Prostate gland (tissue), 2 donors: ENCODE data around the gene CHDH. TPM values are rescaled to one million over a fixed set of nuclear protein-coding genes. Genes with fewer than 3 reads are reported as not detected.

Source experiments
- DNase-seq: peaks from one replicate; pipeline ENCODE4 v3.0.0-alpha.2; 2019; ENCODE audit warnings: low spot score
- H3K27ac ChIP-seq, 2 donors: fragments of 200-600 bp; sonication (generic); 2 replicates each; pipeline ENCODE4 v1.5.1; 2017 to 2019
- H3K27me3 ChIP-seq: fragments of 200-600 bp; sonication (generic); replicated peaks from 2 replicates; pipeline ENCODE4 v1.5.1; 2019; ENCODE audit not compliant: insufficient read depth
- H3K36me3 ChIP-seq, 2 donors: fragments of 200-600 bp; sonication (generic); 1 replicate in 1 of 2; 2 replicates in 1 of 2; pipeline versions ENCODE4 v1.5.1 to v1.8.1; 2017 to 2019
- H3K4me1 ChIP-seq: fragments of 200-600 bp; sonication (generic); replicated peaks from 2 replicates; pipeline ENCODE4 v1.5.1; 2019
- H3K4me3 ChIP-seq, 2 donors: fragments of 200-600 bp; sonication (generic); 2 replicates each; pipeline ENCODE4 v1.5.1; 2017 to 2019
- H3K9me3 ChIP-seq: fragments of 200-600 bp; sonication (generic); 2 replicates; pipeline ENCODE4 v1.5.1; 2017
- POLR2A ChIP-seq: fragments of 450-650 bp; IDR thresholded peaks from one replicate; pipeline ENCODE4 v1.6.1; 2016; ENCODE audit warnings: antibody characterized with exemption, mild to moderate bottlenecking
- POLR2AphosphoS5 ChIP-seq: sonication (generic); formaldehyde crosslinking; IDR thresholded peaks from one replicate; pipeline ENCODE4 v1.6.1; 2017; ENCODE audit warnings: antibody characterized with exemption
- WGBS: methylation state at CpG from one replicate; pipeline ENCODE4 v1.1.5; 2018; 5-methylcytosine and 5-hydroxymethylcytosine counted together
- intact Hi-C: fragments of 100-400 bp; cut with DNase I; formaldehyde crosslinking; loops from one replicate; pipeline ENCODE4 v1.14.2; 2022
- total RNA-seq, 2 donors: library from RNA; depleted of rRNA; stranded (reverse); fragments of >200 nt; gene quantifications; one replicate each; pipeline ENCODE4 v1.1.0, GENCODE V29; 2016
- TF ChIP-seq, protein P1 (sequence below), 4 experiments: fragments of 200-600 bp in 2 of 4; fragments of 450-650 bp in 2 of 4; sonication (generic) in 2 of 4; IDR thresholded peaks; 1 replicate in 3 of 4; 2 replicates in 1 of 4; pipeline ENCODE4 v1.5.1; 2016 to 2019; ENCODE audit warnings: antibody characterized with exemption in 4 of 4, mild to moderate bottlenecking in 2 of 4, moderate library complexity in 2 of 4

CHDH gene, protein sequence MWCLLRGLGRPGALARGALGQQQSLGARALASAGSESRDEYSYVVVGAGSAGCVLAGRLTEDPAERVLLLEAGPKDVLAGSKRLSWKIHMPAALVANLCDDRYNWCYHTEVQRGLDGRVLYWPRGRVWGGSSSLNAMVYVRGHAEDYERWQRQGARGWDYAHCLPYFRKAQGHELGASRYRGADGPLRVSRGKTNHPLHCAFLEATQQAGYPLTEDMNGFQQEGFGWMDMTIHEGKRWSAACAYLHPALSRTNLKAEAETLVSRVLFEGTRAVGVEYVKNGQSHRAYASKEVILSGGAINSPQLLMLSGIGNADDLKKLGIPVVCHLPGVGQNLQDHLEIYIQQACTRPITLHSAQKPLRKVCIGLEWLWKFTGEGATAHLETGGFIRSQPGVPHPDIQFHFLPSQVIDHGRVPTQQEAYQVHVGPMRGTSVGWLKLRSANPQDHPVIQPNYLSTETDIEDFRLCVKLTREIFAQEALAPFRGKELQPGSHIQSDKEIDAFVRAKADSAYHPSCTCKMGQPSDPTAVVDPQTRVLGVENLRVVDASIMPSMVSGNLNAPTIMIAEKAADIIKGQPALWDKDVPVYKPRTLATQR
- 10 to 100 TPM; 40.2 to 43.9 TPM for total RNA-seq

DNA sequence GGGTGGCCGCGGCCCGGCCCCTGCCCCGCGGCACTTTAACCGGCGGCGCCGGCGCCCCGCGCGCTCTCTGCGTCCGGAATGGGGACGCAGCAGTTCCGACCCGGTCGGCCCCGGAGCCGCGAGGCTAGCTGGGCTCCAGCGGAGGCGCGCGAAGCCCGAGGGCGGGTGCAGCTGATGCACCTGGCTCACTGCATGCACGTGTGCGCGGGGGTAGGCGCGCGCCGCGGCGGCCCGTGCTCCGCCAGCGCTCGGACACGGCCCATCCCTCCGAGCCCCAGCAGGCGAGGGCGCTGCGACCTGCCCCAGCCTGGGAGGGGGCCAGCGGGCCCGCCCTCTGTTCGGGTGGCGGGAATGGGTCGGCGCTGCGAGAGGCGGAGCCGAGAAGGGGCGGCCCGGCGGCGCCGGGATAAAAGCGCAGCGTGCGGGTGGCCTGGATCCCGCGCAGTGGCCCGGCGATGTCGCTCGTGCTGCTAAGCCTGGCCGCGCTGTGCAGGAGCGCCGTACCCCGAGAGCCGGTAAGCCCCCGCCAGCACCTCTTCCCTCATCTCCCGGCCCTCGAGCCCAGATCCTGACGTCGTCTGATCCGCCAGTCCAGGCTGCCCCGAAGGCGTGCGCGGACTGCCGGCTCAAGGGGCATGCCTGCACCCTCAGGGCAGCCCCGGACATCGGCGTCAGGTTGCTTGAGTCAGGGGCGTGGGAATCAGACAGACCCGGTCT is at the start of gene CHDH, which contains the start of gene IL17RB:
CHDH (minus strand) TSS at position 286 of the 717 bp plus-strand sequence. CDS start 22,411 bp downstream, outside the sequence.
IL17RB (plus strand) TSS at position 435 of the 717 bp plus-strand sequence; CDS start at position 456, 21 bp downstream.
- H3K4me1 ChIP-seq = peaks cover 13% of the 10 kb centered on the region
- H3K27ac ChIP-seq = peak within 1 kb of the TSS; percentile 85 to 96
- no peaks in the 10 kb centered on the region for H3K27me3 ChIP-seq
- intact Hi-C loops = no loop called here
- peak; percentile 85 for DNase-seq
- 5% methylated on average over 40 of the region's 91 CpGs for WGBS
- no peaks in the 10 kb centered on the region for H3K9me3 ChIP-seq
- TF ChIP-seq POLR2A (peak; percentile 75), POLR2AphosphoS5 (peak; percentile 80)
- TF ChIP-seq, protein P1, sequence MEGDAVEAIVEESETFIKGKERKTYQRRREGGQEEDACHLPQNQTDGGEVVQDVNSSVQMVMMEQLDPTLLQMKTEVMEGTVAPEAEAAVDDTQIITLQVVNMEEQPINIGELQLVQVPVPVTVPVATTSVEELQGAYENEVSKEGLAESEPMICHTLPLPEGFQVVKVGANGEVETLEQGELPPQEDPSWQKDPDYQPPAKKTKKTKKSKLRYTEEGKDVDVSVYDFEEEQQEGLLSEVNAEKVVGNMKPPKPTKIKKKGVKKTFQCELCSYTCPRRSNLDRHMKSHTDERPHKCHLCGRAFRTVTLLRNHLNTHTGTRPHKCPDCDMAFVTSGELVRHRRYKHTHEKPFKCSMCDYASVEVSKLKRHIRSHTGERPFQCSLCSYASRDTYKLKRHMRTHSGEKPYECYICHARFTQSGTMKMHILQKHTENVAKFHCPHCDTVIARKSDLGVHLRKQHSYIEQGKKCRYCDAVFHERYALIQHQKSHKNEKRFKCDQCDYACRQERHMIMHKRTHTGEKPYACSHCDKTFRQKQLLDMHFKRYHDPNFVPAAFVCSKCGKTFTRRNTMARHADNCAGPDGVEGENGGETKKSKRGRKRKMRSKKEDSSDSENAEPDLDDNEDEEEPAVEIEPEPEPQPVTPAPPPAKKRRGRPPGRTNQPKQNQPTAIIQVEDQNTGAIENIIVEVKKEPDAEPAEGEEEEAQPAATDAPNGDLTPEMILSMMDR (IDR thresholded peaks at IDR 0.05) = peak in 1 of 4 experiments; percentile 36
- peak within 1 kb of the TSS; percentile 51 to 53 for H3K4me3 ChIP-seq
- H3K36me3 ChIP-seq = no peaks in the 10 kb centered on the region

DNA sequence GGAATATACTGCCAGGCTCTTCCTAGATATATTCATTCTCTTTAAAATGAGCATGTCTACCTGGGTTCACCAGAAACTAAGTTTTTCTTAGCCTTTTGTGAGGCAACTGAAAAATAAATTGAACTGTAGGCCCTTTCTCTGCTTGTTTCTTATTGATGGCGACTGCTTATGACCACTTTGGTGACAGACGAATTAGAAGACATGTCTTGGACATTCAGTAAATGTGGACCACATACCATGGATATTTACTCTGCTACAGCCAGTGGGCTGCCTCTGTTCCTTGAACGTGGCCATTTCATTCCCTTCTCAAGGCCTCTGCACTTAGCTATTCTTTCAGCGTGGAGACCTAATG is 46.0 kb upstream of the CHDH start:
- Histone ChIP-seq H3K4me1 (no peaks in the 10 kb centered on the region), H3K9me3 (no peaks in the 10 kb centered on the region), H3K27ac (peak overlapping the region; percentile 92 to 93), H3K4me3 (peak overlapping the region; percentile 72), H3K36me3 (no peaks in the 10 kb centered on the region), H3K27me3 (no peaks in the 10 kb centered on the region)
- 34% methylated on average over 4 of the region's 4 CpGs for WGBS
- intact Hi-C loops = no loop called here
- DNase-seq = no peak
- TF ChIP-seq POLR2AphosphoS5 = no peak
- TF ChIP-seq, protein P1 (IDR thresholded peaks at IDR 0.05) = no peak

DNA sequence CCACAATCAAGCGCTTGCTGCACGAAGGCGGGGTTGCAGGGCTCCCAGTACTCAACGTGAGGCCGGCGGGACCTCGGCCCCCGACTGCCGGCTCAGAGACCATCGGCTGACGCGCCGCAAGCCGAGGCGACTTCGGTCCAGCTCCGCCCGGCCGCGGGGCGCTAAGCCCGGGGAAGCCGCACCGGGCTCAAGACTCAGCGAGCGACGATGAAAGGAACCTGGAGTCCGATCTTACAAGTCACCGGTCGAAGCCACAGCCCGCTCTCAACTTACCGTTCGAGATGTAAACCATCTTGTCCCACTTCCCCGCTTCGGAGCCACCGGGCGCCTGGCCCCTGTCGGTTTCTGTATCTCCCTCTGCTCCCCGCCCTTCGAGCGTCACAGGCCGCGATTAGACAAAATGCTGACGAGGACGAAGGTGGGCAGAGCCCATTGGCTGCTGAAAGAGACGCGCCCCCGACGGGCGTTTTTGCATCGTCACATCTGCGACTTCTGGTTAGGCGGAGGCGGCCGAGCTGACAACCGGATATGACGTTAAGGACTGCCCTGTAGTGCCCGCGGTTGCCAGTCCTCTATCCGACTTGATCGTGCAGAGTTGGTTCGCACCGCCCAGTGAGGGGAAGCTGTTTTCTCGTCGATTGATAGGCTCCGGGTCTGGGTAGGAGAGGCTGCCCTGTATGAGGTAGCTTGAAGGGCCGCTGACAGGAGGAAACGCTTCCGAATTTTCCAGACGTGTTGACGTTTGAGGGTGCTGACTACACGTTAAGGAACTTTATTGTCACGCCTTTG is 45.5 kb upstream of the CHDH start, which contains the start of gene SELENOK:
SELENOK (minus strand) TSS at position 363 of the 789 bp plus-strand sequence.
- Histone ChIP-seq H3K9me3 (no peaks in the 10 kb centered on the region), H3K4me1 (no peaks in the 10 kb centered on the region), H3K4me3 (peak within 1 kb of the TSS; percentile 72), H3K36me3 (no peaks in the 10 kb centered on the region), H3K27ac (peak within 1 kb of the TSS; percentile 92 to 93), H3K27me3 (no peaks in the 10 kb centered on the region)
- peak; percentile 99 for DNase-seq
- WGBS = under 1% methylated on average over 73 of the region's 73 CpGs
- peak; percentile 100 for TF ChIP-seq POLR2AphosphoS5
- TF ChIP-seq, protein P1 (IDR thresholded peaks at IDR 0.05) = peak in 1 of 4 experiments; percentile 23
- TF ChIP-seq POLR2A = peak; percentile 96
- intact Hi-C loops = no loop called here

DNA sequence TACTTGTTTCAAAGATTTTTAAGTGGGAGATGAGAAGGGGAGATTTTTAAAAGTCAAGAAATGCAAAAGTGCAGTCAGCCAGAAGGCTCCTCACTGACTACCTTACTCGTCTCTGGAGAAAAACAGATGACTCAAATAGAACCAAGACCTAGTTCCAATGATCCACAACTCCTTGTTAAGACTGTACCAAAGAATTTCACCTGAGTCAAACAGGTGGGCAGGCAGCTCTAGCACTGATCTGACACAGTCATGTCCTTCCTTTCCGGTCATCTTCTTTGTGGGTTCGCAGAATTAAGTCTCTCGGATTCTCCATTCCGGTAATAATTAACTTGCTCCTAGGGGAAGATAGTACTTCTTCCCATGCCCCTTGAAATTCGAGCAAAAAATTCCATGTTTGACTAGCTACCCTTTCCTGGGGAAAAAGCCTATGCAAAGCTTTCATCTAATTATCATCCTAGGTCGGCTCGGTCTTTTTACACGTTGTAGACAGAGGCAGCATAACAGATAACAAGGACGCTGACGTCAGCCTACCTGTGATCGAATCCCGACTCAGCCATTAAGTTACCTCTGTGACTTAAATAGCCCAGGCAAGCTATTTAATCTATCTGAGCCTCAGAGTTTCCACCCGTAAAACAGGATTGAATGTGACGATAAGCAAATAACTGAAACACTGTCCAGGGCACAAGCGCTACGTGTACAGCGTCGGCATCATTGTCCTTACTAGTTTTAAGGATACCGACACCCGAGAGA is 44.7 kb upstream of the CHDH start:
- TF ChIP-seq POLR2A = no peak
- TF ChIP-seq POLR2AphosphoS5 = no peak
- TF ChIP-seq, protein P1 (IDR thresholded peaks at IDR 0.05) = no peak
- H3K9me3 ChIP-seq = no peaks in the 10 kb centered on the region
- peak; percentile 8 for DNase-seq
- H3K4me1 ChIP-seq = no peaks in the 10 kb centered on the region
- peak overlapping the region; percentile 72 for H3K4me3 ChIP-seq
- no peaks in the 10 kb centered on the region for H3K36me3 ChIP-seq
- H3K27me3 ChIP-seq = no peaks in the 10 kb centered on the region
- peak overlapping the region; percentile 92 to 93 for H3K27ac ChIP-seq
- WGBS = 4% methylated on average over 21 of the region's 21 CpGs
- intact Hi-C loops = no loop called here
